ENCODE data around the gene KLHDC7B. TPM values are rescaled to one million over a fixed set of nuclear protein-coding genes. Genes with fewer than 3 reads are reported as not detected.

Gene KLHDC7B
- total and polyA plus RNA-seq, 2 of the 13 experiments (the other 11 are each of a cell fraction or from before 2014, with no cell fraction given) = 0.11 TPM; not detected in 1

DNA sequence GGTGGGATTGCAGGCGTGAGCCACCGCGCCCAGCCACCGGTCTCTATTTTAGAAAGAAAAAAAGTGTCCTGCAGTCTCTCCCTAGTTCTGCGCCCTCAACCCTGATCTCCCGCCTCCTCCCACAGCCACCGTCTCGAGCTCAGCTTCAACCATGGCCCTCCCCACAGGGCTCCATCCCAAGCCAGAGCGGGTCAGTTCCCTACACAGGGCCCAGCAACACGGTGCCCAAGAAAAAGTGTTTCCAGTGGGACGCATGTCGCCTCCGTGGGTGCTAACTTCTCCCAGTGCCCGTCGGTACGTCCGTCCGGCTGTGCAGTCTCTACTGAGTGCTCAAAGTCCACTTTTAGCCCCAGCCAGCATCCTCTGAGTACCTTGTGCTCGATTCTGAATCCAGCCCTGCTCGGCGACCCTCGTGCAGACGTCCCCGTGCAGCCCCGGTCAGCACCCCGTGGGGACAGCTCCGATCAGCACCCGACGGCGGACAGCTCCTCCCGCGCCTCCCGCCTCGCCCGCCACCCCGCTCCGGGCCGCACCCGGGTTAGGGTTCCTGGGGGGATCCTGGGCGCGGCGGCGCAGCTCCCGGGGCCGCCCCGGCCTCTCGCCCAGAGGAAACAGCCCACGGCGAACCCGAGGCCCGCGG lies 54.2 kb downstream of the KLHDC7B start (continued):
- TF ChIP-seq, protein P1, sequence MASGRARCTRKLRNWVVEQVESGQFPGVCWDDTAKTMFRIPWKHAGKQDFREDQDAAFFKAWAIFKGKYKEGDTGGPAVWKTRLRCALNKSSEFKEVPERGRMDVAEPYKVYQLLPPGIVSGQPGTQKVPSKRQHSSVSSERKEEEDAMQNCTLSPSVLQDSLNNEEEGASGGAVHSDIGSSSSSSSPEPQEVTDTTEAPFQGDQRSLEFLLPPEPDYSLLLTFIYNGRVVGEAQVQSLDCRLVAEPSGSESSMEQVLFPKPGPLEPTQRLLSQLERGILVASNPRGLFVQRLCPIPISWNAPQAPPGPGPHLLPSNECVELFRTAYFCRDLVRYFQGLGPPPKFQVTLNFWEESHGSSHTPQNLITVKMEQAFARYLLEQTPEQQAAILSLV (CRISPR knock-in tag; IDR thresholded peaks at IDR 0.05; ENCODE audit: borderline replicate concordance) = peak; percentile 99
- peak; percentile 59; the same call in 1 of the 2 replicates for TF ChIP-seq ATRX (CRISPR knock-in tag; IDR thresholded peaks at IDR 0.05; ENCODE audit: borderline replicate concordance)
- TF ChIP-seq, protein P2, sequence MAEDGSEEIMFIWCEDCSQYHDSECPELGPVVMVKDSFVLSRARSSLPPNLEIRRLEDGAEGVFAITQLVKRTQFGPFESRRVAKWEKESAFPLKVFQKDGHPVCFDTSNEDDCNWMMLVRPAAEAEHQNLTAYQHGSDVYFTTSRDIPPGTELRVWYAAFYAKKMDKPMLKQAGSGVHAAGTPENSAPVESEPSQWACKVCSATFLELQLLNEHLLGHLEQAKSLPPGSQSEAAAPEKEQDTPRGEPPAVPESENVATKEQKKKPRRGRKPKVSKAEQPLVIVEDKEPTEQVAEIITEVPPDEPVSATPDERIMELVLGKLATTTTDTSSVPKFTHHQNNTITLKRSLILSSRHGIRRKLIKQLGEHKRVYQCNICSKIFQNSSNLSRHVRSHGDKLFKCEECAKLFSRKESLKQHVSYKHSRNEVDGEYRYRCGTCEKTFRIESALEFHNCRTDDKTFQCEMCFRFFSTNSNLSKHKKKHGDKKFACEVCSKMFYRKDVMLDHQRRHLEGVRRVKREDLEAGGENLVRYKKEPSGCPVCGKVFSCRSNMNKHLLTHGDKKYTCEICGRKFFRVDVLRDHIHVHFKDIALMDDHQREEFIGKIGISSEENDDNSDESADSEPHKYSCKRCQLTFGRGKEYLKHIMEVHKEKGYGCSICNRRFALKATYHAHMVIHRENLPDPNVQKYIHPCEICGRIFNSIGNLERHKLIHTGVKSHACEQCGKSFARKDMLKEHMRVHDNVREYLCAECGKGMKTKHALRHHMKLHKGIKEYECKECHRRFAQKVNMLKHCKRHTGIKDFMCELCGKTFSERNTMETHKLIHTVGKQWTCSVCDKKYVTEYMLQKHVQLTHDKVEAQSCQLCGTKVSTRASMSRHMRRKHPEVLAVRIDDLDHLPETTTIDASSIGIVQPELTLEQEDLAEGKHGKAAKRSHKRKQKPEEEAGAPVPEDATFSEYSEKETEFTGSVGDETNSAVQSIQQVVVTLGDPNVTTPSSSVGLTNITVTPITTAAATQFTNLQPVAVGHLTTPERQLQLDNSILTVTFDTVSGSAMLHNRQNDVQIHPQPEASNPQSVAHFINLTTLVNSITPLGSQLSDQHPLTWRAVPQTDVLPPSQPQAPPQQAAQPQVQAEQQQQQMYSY (CRISPR knock-in tag; IDR thresholded peaks at IDR 0.05) = peak; percentile 88
- TF ChIP-seq ZNF274 (CRISPR knock-in tag; IDR thresholded peaks at IDR 0.05) = peak; percentile 99
- TF ChIP-seq ZNF24 (IDR thresholded peaks at IDR 0.05) = no peak
- TF ChIP-seq ZNF292 (CRISPR knock-in tag; IDR thresholded peaks at IDR 0.05; ENCODE audit: borderline replicate concordance, low read depth) = no peak
- TF ChIP-seq, protein P3, sequence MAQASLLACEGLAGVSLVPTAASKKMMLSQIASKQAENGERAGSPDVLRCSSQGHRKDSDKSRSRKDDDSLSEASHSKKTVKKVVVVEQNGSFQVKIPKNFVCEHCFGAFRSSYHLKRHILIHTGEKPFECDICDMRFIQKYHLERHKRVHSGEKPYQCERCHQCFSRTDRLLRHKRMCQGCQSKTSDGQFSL (CRISPR knock-in tag; IDR thresholded peaks at IDR 0.05) = peak; percentile 84
- TF ChIP-seq CBFB (CRISPR knock-in tag; IDR thresholded peaks at IDR 0.05) = peak; percentile 77; the same call in 1 of the 2 replicates
- TF ChIP-seq, protein P4, sequence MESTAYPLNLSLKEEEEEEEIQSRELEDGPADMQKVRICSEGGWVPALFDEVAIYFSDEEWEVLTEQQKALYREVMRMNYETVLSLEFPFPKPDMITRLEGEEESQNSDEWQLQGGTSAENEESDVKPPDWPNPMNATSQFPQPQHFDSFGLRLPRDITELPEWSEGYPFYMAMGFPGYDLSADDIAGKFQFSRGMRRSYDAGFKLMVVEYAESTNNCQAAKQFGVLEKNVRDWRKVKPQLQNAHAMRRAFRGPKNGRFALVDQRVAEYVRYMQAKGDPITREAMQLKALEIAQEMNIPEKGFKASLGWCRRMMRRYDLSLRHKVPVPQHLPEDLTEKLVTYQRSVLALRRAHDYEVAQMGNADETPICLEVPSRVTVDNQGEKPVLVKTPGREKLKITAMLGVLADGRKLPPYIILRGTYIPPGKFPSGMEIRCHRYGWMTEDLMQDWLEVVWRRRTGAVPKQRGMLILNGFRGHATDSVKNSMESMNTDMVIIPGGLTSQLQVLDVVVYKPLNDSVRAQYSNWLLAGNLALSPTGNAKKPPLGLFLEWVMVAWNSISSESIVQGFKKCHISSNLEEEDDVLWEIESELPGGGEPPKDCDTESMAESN (CRISPR knock-in tag; conservative IDR thresholded peaks at IDR 0.05) = peak; percentile 95
- no peak for TF ChIP-seq PHF21A (CRISPR knock-in tag; IDR thresholded peaks at IDR 0.05)
- TF ChIP-seq, protein P5, sequence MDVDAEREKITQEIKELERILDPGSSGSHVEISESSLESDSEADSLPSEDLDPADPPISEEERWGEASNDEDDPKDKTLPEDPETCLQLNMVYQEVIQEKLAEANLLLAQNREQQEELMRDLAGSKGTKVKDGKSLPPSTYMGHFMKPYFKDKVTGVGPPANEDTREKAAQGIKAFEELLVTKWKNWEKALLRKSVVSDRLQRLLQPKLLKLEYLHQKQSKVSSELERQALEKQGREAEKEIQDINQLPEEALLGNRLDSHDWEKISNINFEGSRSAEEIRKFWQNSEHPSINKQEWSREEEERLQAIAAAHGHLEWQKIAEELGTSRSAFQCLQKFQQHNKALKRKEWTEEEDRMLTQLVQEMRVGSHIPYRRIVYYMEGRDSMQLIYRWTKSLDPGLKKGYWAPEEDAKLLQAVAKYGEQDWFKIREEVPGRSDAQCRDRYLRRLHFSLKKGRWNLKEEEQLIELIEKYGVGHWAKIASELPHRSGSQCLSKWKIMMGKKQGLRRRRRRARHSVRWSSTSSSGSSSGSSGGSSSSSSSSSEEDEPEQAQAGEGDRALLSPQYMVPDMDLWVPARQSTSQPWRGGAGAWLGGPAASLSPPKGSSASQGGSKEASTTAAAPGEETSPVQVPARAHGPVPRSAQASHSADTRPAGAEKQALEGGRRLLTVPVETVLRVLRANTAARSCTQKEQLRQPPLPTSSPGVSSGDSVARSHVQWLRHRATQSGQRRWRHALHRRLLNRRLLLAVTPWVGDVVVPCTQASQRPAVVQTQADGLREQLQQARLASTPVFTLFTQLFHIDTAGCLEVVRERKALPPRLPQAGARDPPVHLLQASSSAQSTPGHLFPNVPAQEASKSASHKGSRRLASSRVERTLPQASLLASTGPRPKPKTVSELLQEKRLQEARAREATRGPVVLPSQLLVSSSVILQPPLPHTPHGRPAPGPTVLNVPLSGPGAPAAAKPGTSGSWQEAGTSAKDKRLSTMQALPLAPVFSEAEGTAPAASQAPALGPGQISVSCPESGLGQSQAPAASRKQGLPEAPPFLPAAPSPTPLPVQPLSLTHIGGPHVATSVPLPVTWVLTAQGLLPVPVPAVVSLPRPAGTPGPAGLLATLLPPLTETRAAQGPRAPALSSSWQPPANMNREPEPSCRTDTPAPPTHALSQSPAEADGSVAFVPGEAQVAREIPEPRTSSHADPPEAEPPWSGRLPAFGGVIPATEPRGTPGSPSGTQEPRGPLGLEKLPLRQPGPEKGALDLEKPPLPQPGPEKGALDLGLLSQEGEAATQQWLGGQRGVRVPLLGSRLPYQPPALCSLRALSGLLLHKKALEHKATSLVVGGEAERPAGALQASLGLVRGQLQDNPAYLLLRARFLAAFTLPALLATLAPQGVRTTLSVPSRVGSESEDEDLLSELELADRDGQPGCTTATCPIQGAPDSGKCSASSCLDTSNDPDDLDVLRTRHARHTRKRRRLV (CRISPR knock-in tag; IDR thresholded peaks at IDR 0.05) = peak; percentile 84; the same call in 1 of the 2 replicates
- TF ChIP-seq ESRRA (CRISPR knock-in tag; IDR thresholded peaks at IDR 0.05; ENCODE audit: low read depth) = peak; percentile 69; the same call in 1 of the 2 replicates
- TF ChIP-seq, protein P6, sequence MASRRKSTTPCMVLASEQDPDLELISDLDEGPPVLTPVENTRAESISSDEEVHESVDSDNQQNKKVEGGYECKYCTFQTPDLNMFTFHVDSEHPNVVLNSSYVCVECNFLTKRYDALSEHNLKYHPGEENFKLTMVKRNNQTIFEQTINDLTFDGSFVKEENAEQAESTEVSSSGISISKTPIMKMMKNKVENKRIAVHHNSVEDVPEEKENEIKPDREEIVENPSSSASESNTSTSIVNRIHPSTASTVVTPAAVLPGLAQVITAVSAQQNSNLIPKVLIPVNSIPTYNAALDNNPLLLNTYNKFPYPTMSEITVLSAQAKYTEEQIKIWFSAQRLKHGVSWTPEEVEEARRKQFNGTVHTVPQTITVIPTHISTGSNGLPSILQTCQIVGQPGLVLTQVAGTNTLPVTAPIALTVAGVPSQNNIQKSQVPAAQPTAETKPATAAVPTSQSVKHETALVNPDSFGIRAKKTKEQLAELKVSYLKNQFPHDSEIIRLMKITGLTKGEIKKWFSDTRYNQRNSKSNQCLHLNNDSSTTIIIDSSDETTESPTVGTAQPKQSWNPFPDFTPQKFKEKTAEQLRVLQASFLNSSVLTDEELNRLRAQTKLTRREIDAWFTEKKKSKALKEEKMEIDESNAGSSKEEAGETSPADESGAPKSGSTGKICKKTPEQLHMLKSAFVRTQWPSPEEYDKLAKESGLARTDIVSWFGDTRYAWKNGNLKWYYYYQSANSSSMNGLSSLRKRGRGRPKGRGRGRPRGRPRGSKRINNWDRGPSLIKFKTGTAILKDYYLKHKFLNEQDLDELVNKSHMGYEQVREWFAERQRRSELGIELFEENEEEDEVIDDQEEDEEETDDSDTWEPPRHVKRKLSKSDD (CRISPR knock-in tag; IDR thresholded peaks at IDR 0.05; ENCODE audit: low read depth) = peak; percentile 94; the same call in 1 of the 2 replicates
